KOPT-K1 (cell line): ENCODE data around the gene OR1A2.
"Not testable (repeated sequence)": the region's sequence is repeated elsewhere in the genome, so short reads cannot be mapped to it uniquely, and the experiment has no call there.

Experiments used
- H3K27ac ChIP-seq: fragments of 200-600 bp; sonication (generic); 2 replicates; pipeline ENCODE4 v1.5.1; 2016; ENCODE audit warnings: antibody characterized with exemption, mild to moderate bottlenecking, low read depth, low read length; ENCODE audit not compliant: poor library complexity, severe bottlenecking
- H3K36me3 ChIP-seq: fragments of 200-600 bp; sonication (generic); 2 replicates; pipeline ENCODE4 v1.5.1; 2017; ENCODE audit warnings: antibody characterized with exemption, mild to moderate bottlenecking, low read length, moderate library complexity; ENCODE audit not compliant: insufficient read depth
- H3K9me3 ChIP-seq: fragments of 200-600 bp; sonication (generic); 2 replicates; pipeline ENCODE4 v1.5.1; 2017; ENCODE audit warnings: antibody characterized with exemption, low read length, mild to moderate bottlenecking; ENCODE audit not compliant: insufficient read depth, poor library complexity, severe bottlenecking

Gene OR1A2

GRCh38 chr17:3197219-3197618 is at the start of gene OR1A2:
Gene OR1A2, plus strand, starts transcription at chr17:3197519. Its CDS starts 0 bp downstream, at chr17:3197519.
- Histone ChIP-seq H3K9me3 (peaks cover 4% of the 10 kb centered on the region), H3K36me3 (no peaks in the 10 kb centered on the region), H3K27ac (no peak within 1 kb of the TSS)

- H3K27ac ChIP-seq, result no peak overlapping the region
- H3K36me3 ChIP-seq, result no peaks in the 10 kb centered on the region
- no peaks in the 10 kb centered on the region for H3K9me3 ChIP-seq
Observed at GRCh38 chr17:3157218-3157617, 40.1 kb upstream of the OR1A2 start.

GRCh38 chr17:3167574-3167973 is 29.7 kb upstream of the OR1A2 start:
- Histone ChIP-seq H3K9me3 (peaks cover 10% of the 10 kb centered on the region), H3K27ac (no peak overlapping the region)

GRCh38 chr17:3189961-3190360 is 7.4 kb upstream of the OR1A2 start:
- no peaks in the 10 kb centered on the region for H3K9me3 ChIP-seq
- peak overlapping the region; percentile 61 for H3K27ac ChIP-seq
- H3K36me3 ChIP-seq, result no peaks in the 10 kb centered on the region

More at GRCh38 chr17:3167574-3167973, 29.7 kb upstream of the OR1A2 start:
- no peaks in the 10 kb centered on the region for H3K36me3 ChIP-seq

GRCh38 chr17:3207367-3207766 is 10.0 kb downstream of the OR1A2 start, which contains the start of gene OR1A1:
Gene OR1A1, plus strand, starts transcription at chr17:3207667. Its CDS starts 7,954 bp downstream, at chr17:3215621.
- H3K36me3 ChIP-seq, result no peaks in the 10 kb centered on the region
- H3K27ac ChIP-seq, result no peak within 1 kb of the TSS
- H3K9me3 ChIP-seq, result peaks cover under 1% of the 10 kb centered on the region

GRCh38 chr17:3208484-3208883 is 11.2 kb downstream of the OR1A2 start:
- Histone ChIP-seq H3K27ac (no peak overlapping the region), H3K9me3 (no peaks in the 10 kb centered on the region), H3K36me3 (no peaks in the 10 kb centered on the region)

- Histone ChIP-seq H3K27ac (no peak overlapping the region), H3K9me3 (no peaks in the 10 kb centered on the region), H3K36me3 (no peaks in the 10 kb centered on the region)
Observed at GRCh38 chr17:3213001-3213400, 15.7 kb downstream of the OR1A2 start.

- Histone ChIP-seq H3K9me3 (no peaks in the 10 kb centered on the region), H3K36me3 (no peaks in the 10 kb centered on the region)
Observed at GRCh38 chr17:3213587-3213986, 16.3 kb downstream of the OR1A2 start.

GRCh38 chr17:3219978-3220377 is 22.7 kb downstream of the OR1A2 start:
- H3K9me3 ChIP-seq, H3K27ac ChIP-seq, H3K36me3 ChIP-seq: not testable (repeated sequence)

More at GRCh38 chr17:3213587-3213986, 16.3 kb downstream of the OR1A2 start:
- H3K27ac ChIP-seq, result no peak overlapping the region

GRCh38 chr17:3221850-3222249 is 24.5 kb downstream of the OR1A2 start:
- H3K36me3 ChIP-seq, result no peaks in the 10 kb centered on the region
- peak overlapping the region; percentile 51 for H3K27ac ChIP-seq
- H3K9me3 ChIP-seq, result no peaks in the 10 kb centered on the region

GRCh38 chr17:3222505-3222904 is 25.2 kb downstream of the OR1A2 start:
- H3K27ac ChIP-seq, result peak overlapping the region; percentile 51
- H3K36me3 ChIP-seq, result no peaks in the 10 kb centered on the region
- H3K9me3 ChIP-seq, result no peaks in the 10 kb centered on the region

GRCh38 chr17:3224721-3225352 is 27.5 kb downstream of the OR1A2 start:
- not testable (repeated sequence) for H3K9me3 ChIP-seq, H3K36me3 ChIP-seq, H3K27ac ChIP-seq

GRCh38 chr17:3232300-3232699 is 35.0 kb downstream of the OR1A2 start:
- not testable (repeated sequence) for H3K9me3 ChIP-seq, H3K36me3 ChIP-seq, H3K27ac ChIP-seq

- not testable (repeated sequence) for H3K9me3 ChIP-seq
Observed at GRCh38 chr17:3238685-3239084, 41.4 kb downstream of the OR1A2 start.

GRCh38 chr17:3241044-3241443 is 43.7 kb downstream of the OR1A2 start:
- not testable (repeated sequence) for H3K36me3 ChIP-seq, H3K27ac ChIP-seq, H3K9me3 ChIP-seq

More at GRCh38 chr17:3238685-3239084, 41.4 kb downstream of the OR1A2 start:
- H3K27ac ChIP-seq, H3K36me3 ChIP-seq: not testable (repeated sequence)

- not testable (repeated sequence) for H3K36me3 ChIP-seq, H3K9me3 ChIP-seq, H3K27ac ChIP-seq
Observed at GRCh38 chr17:3244841-3245240, 47.5 kb downstream of the OR1A2 start.
